H1 (cell line): Measurements from ENCODE around the gene ITGB2. TPM values are rescaled to one million over a fixed set of nuclear protein-coding genes. Genes with fewer than 3 reads are reported as not detected.

Experiments used
- CREB1 ChIP-seq: IDR thresholded peaks from 2 replicates; pipeline ENCODE4 v1.6.1; 2012; ENCODE audit warnings: inconsistent platforms
- EZH2 ChIP-seq: fragments of 200-600 bp; sonication (generic); IDR thresholded peaks from 2 replicates; pipeline ENCODE4 v1.7.1; 2012; ENCODE audit warnings: low read depth, mild to moderate bottlenecking, moderate library complexity, low read length, inconsistent platforms; ENCODE audit not compliant: severe bottlenecking
- PHF8 ChIP-seq: fragments of 200-600 bp; sonication (generic); conservative IDR thresholded peaks from 2 replicates; pipeline ENCODE4 v1.7.1; 2012; ENCODE audit warnings: low read depth, mild to moderate bottlenecking, inconsistent platforms, low read length, moderate library complexity
- polyA plus RNA-seq, 7 experiments: library from polyadenylated mRNA; depleted of rRNA in 3 of 7; stranded (reverse) in 5 of 7; unstranded in 2 of 7; fragments of >200 nt in 5 of 7; fragments of 200-250 nt in 2 of 7; gene quantifications; 1 replicate in 5 of 7; 2 replicates in 1 of 7; 4 replicates in 1 of 7; pipeline versions ENCODE4 v1.2.1 to v1.2.3, GENCODE V29; 2011 to 2013; ENCODE audit warnings: missing spikeins in 2 of 7, mixed read lengths in 2 of 7
- total RNA-seq: library from RNA; stranded (reverse); fragmentation: NEBNext Ultra II Directional; extraction: Animal tissue kit (Norgen Biotek cat#: 25700); gene quantifications from 2 replicates; pipeline ENCODE4 v1.2.1, GENCODE V29; 2021

Gene ITGB2
- total and polyA plus RNA-seq, 2 of the 8 experiments (the other 6 are each of a cell fraction or from before 2014, with no cell fraction given), result 0.24 to 0.63 TPM

DNA sequence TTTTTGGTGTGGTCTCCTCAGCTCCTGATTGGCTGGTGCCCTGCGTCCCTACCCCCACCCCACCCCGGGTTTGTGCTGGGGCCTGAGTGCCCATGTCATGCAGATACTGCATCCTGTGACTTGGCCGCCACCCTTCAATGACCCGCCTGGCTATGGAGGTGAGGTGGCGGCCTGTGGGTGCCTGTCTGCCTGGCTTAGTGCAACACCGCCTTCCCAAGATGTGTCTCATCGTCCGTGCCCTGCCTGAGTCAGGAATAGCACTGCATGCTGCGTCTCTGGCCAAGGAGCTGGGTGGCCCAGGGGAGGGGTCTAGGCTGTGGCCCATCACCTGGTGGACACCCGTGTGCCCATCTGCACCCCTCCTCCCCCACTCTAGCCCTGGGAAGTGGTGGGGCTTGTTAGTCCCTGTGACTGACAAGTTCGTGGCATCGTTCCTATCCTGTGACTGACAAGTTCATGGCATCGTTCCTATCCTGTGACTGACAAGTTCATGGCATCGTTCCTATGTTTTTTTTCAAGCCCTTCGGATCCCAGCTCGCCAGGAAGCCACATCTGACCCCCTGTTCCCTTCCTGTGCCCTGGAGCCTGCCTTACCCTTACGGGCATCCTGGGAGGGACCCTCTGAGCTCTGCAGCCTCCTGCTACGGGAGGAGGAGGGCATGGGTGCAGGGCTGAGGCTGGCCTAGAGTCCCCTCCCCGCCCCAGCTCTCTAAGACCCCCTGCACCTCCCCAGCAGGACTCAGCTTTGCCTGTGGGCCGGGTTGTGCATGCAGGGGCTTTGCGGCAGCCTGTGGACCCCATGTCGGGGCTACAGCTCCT is 26.6 kb upstream of the ITGB2 start (continued):
- TF ChIP-seq CREB1 (no peak), PHF8 (no peak), EZH2 (no peak)
